WERI-Rb-1 (cell line): ENCODE measurements around the gene SPRING1.

Experiments used
- DNase-seq: peaks from one replicate; pipeline ENCODE4 v3.0.0-alpha.2; 2020
- H3K27ac ChIP-seq: fragments of 250-450 bp; sonication (Bioruptor Pico); 2 replicates; pipeline ENCODE4 v1.5.1; 2020; ENCODE audit warnings: mild to moderate bottlenecking, moderate library complexity
- H3K27me3 ChIP-seq: fragments of 250-450 bp; sonication (Bioruptor Pico); 2 replicates; pipeline ENCODE4 v1.5.1; 2021; ENCODE audit warnings: mild to moderate bottlenecking, low read depth, moderate library complexity; ENCODE audit not compliant: insufficient read depth, severe bottlenecking
- H3K36me3 ChIP-seq: fragments of 250-450 bp; sonication (Bioruptor Pico); 2 replicates; pipeline ENCODE4 v1.5.1; 2020; ENCODE audit warnings: mild to moderate bottlenecking, moderate library complexity
- H3K4me3 ChIP-seq: 2 replicates; pipeline ENCODE4 v1.5.1; 2011; ENCODE audit warnings: low read depth, mild to moderate bottlenecking, control low read depth, low read length
- H3K9me3 ChIP-seq: fragments of 250-450 bp; sonication (Bioruptor Pico); 2 replicates; pipeline ENCODE4 v1.5.1; 2021; ENCODE audit warnings: mild to moderate bottlenecking, moderate library complexity; ENCODE audit not compliant: severe bottlenecking
- CTCF ChIP-seq: IDR thresholded peaks from 2 replicates; pipeline ENCODE4 v1.5.1; 2011; ENCODE audit warnings: low read depth, mild to moderate bottlenecking, control low read depth, inconsistent platforms, low read length

The SPRING1 gene

GRCh38 chr12:116694653-116695463 is 43.0 kb downstream of the SPRING1 start:
- no peaks in the 10 kb centered on the region for H3K27me3 ChIP-seq
- no peak overlapping the region for H3K27ac ChIP-seq
- TF ChIP-seq CTCF = no peak
- no peak overlapping the region for H3K4me3 ChIP-seq
- H3K36me3 ChIP-seq = no peaks in the 10 kb centered on the region
- no peaks in the 10 kb centered on the region for H3K9me3 ChIP-seq
- DNase-seq = no peak

GRCh38 chr12:116693286-116694227 is 44.3 kb downstream of the SPRING1 start:
- DNase-seq = no peak

GRCh38 chr12:116692605-116693004 is 45.3 kb downstream of the SPRING1 start:
- Histone ChIP-seq H3K27me3 (no peaks in the 10 kb centered on the region), H3K27ac (no peak overlapping the region)

More at GRCh38 chr12:116693286-116694227, 44.3 kb downstream of the SPRING1 start:
- no peak for TF ChIP-seq CTCF
- H3K27me3 ChIP-seq = no peaks in the 10 kb centered on the region
- no peak overlapping the region for H3K27ac ChIP-seq
- H3K4me3 ChIP-seq = no peak overlapping the region
- H3K36me3 ChIP-seq = no peaks in the 10 kb centered on the region
- H3K9me3 ChIP-seq = no peaks in the 10 kb centered on the region

GRCh38 chr12:116691636-116692035 is 46.2 kb downstream of the SPRING1 start:
- DNase-seq = no peak
- H3K4me3 ChIP-seq = no peak overlapping the region
- H3K36me3 ChIP-seq = no peaks in the 10 kb centered on the region
- no peak for TF ChIP-seq CTCF
- H3K9me3 ChIP-seq = no peaks in the 10 kb centered on the region
- no peaks in the 10 kb centered on the region for H3K27me3 ChIP-seq
- no peak overlapping the region for H3K27ac ChIP-seq

More at GRCh38 chr12:116692605-116693004, 45.3 kb downstream of the SPRING1 start:
- Histone ChIP-seq H3K9me3 (no peaks in the 10 kb centered on the region), H3K36me3 (no peaks in the 10 kb centered on the region), H3K4me3 (no peak overlapping the region)
- TF ChIP-seq CTCF = no peak
- DNase-seq = no peak

- H3K27ac ChIP-seq = no peak overlapping the region
- H3K36me3 ChIP-seq = no peaks in the 10 kb centered on the region
- H3K4me3 ChIP-seq = no peak overlapping the region
- H3K27me3 ChIP-seq = no peaks in the 10 kb centered on the region
- no peaks in the 10 kb centered on the region for H3K9me3 ChIP-seq
- no peak for DNase-seq
- TF ChIP-seq CTCF = no peak
These were observed 46.7 kb downstream of the SPRING1 start for GRCh38 chr12:116691205-116691604.
